ENCODE results near the gene SPOCK3. TPM values are rescaled to one million over a fixed set of nuclear protein-coding genes. Genes with fewer than 3 reads are reported as not detected.
"Not testable (repeated sequence)": the region's sequence is repeated elsewhere in the genome, so short reads cannot be mapped to it uniquely, and the experiment has no call there.

The SPOCK3 gene
- total RNA-seq, 4 donors from 2014 or later: not detected

DNA sequence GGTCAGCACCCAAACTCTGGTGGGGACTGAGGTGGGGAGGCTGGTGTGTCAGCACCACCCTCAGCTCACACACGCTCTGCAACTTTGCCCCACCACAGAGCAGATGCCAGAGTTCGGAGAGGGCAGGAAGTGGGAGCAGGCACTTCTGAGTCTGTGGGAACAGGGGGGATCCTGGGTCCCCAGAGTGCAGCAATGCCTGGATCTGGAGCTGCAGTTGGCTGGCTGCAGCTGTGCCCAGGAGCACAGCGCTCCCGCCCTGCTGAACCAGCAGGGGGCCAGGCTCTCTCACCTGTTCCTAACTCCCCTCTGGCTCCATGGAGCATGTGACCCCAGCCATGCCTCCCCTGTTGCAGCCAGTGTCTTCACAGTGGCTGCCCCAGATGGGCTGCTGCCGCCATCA, 252.4 kb downstream of the SPOCK3 start:
- no peak for TF ChIP-seq POLR2A (IDR thresholded peaks at IDR 0.05)
- TF ChIP-seq, protein P1, sequence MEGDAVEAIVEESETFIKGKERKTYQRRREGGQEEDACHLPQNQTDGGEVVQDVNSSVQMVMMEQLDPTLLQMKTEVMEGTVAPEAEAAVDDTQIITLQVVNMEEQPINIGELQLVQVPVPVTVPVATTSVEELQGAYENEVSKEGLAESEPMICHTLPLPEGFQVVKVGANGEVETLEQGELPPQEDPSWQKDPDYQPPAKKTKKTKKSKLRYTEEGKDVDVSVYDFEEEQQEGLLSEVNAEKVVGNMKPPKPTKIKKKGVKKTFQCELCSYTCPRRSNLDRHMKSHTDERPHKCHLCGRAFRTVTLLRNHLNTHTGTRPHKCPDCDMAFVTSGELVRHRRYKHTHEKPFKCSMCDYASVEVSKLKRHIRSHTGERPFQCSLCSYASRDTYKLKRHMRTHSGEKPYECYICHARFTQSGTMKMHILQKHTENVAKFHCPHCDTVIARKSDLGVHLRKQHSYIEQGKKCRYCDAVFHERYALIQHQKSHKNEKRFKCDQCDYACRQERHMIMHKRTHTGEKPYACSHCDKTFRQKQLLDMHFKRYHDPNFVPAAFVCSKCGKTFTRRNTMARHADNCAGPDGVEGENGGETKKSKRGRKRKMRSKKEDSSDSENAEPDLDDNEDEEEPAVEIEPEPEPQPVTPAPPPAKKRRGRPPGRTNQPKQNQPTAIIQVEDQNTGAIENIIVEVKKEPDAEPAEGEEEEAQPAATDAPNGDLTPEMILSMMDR (IDR thresholded peaks at IDR 0.05): no peak
- 88 to 96% methylated on average over 2 to 5 of the region's 5 CpGs for WGBS, 2 donors
- H3K4me3 ChIP-seq (ENCODE audit: low read depth, poor library complexity, severe bottlenecking): no peak overlapping the region
- DNase-seq (ENCODE audit: low spot score in 2 of 2): no peak
- intact Hi-C loops (cut with DNase I; ENCODE audit: low total_unique reads): no loop called here

DNA sequence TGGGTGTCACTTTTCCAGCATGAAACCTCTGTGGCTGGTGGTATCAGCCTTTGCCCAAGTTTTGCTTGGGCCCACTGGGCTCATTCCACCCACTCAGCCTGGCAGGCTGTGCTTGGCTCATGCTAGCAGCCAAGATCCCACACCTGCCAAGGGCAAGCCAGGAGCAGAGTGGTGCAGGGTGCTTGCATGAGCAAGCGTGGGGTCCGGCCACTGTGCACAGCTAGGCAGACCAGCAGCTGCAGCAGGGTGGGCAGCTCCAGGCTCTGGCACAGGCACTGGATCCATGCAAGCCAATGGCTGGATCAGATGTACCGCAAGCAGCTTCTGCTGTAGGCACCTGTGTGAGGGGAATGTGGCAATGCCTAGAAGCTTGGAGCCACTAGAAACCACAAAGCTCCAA, 253.9 kb downstream of the SPOCK3 start:
- intact Hi-C loops (cut with DNase I; ENCODE audit: low total_unique reads): no loop called here
- no peak overlapping the region for H3K4me3 ChIP-seq (ENCODE audit: low read depth, poor library complexity, severe bottlenecking)
- TF ChIP-seq POLR2A (IDR thresholded peaks at IDR 0.05): no peak
- TF ChIP-seq, protein P1 (IDR thresholded peaks at IDR 0.05): no peak
- WGBS, 2 donors: 69 to 82% methylated on average over 3 of the region's 3 CpGs
- no peak for DNase-seq (ENCODE audit: low spot score in 2 of 2)

DNA sequence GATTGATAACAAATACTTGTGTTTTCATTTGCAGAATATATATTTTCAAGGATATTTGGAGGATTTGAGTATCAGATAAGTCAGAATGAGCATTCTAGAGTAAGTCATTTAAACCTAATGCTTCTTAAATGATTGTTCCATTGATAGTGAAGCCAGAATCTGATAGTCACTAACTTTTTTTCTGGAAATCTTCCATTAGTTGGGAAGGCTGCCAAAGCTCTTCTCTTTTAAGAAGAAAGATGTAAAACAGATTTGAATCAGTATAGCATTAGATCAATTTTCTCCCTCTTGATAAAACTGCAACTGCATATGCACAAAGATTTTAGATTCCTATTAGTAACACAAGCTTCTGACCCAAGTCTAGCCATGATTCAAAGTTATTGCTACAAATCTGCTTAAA, 256.7 kb downstream of the SPOCK3 start:
- H3K4me3 ChIP-seq (ENCODE audit: low read depth, poor library complexity, severe bottlenecking): no peak overlapping the region
- no peak for DNase-seq (ENCODE audit: low spot score in 2 of 2)
- intact Hi-C loops (cut with DNase I; ENCODE audit: low total_unique reads): no loop called here
- TF ChIP-seq, protein P1 (IDR thresholded peaks at IDR 0.05): no peak
- no peak for TF ChIP-seq POLR2A (IDR thresholded peaks at IDR 0.05)

DNA sequence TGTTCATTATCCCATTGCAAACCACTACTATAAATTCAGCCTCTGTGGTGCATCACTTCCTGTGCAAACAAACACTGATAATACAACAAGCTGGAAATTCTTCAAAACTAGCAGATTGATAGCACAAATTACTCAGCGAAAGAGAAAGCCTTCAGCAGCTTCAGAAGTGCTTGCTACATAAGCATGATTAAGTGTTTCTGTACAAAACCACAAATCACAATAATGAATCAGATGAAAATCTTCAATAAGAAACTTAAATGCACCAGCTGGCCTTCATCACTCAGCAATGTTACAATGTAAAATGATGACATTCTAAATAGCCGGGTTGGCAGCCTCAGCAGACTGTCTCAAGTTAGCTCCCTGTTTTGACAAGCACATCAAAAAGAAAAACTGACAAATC, 262.2 kb downstream of the SPOCK3 start:
- no peak for DNase-seq (ENCODE audit: low spot score in 2 of 2)
- 5 to 11% methylated on average over 2 of the region's 2 CpGs for WGBS, 2 donors
- TF ChIP-seq POLR2A (IDR thresholded peaks at IDR 0.05): no peak
- TF ChIP-seq, protein P1 (IDR thresholded peaks at IDR 0.05): no peak
- no peak overlapping the region for H3K4me3 ChIP-seq (ENCODE audit: low read depth, poor library complexity, severe bottlenecking)
- intact Hi-C loops (cut with DNase I; ENCODE audit: low total_unique reads): no loop called here

DNA sequence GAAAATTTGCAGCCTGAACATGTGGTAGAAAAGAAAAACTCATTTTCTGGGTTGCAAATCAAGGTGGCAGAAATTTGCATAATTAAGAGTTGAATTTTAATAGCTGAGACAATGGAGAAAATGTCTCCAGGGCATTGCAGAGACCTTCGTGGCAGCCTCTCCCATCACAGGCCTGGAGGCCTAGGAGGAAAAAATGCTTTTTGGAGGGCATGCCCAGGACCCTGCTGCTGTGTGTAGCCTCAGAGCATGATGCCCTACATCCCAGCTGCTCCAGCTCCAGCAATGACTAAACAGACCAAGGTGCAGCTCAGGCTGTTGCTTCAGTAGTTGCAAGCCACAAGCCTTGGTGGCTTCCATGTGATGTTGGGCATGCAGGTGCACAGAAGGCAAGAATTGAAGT, 266.1 kb downstream of the SPOCK3 start:
- DNase-seq (ENCODE audit: low spot score in 2 of 2); intact Hi-C loops (cut with DNase I; ENCODE audit: low total_unique reads); H3K4me3 ChIP-seq (ENCODE audit: low read depth, poor library complexity, severe bottlenecking): not testable (repeated sequence)
- 27 to 50% methylated on average over 1 of the region's 1 CpG for WGBS, 2 donors

DNA sequence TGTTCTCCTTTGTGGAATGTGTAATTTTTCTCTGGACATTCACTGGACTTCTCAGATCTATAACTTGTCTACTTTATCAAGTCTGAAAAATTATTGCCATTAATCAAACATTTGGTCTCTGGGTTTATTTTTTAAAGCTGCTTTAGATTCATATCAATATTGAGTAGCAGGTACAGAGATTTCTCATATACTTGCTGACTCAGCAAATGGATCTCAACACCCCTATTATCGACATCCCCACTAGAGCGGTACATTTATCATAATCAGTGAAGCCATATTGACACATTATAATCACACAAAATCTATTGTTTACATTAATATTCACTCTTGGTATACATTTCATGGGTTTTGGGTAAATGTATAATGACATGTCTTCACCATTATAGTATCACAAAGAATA, 268.7 kb downstream of the SPOCK3 start:
- no peak for TF ChIP-seq POLR2A (IDR thresholded peaks at IDR 0.05)
- TF ChIP-seq, protein P1 (IDR thresholded peaks at IDR 0.05): no peak

More for the DNA sequence above, 268.7 kb downstream of the SPOCK3 start:
- WGBS, 2 donors: 95% methylated on average over 2 of the region's 2 CpGs
- no peak for DNase-seq (ENCODE audit: low spot score in 2 of 2)
- H3K4me3 ChIP-seq (ENCODE audit: low read depth, poor library complexity, severe bottlenecking): no peak overlapping the region
- intact Hi-C loops (cut with DNase I; ENCODE audit: low total_unique reads): no loop called here
